LNCaP clone FGC (cell line): ENCODE results near the gene AHCYL2.
A peak's percentile ranks its signal among the peaks of the same experiment; 100 is the strongest.

Experiments used
- DNase-seq: peaks from one replicate; pipeline ENCODE4 v3.0.0-alpha.2; 2011; ENCODE audit warnings: low read depth
- H3K4me3 ChIP-seq: 2 replicates; pipeline ENCODE4 v1.5.1; 2011; ENCODE audit warnings: mild to moderate bottlenecking, low read depth, low read length, control low read depth
- CTCF ChIP-seq: IDR thresholded peaks from 2 replicates; pipeline ENCODE4 v1.5.1; 2012; ENCODE audit warnings: mild to moderate bottlenecking; ENCODE audit not compliant: control insufficient read depth, insufficient read depth; ENCODE audit errors: extremely low read depth

Gene AHCYL2

GRCh38 chr7:129356176-129356575 is 131.3 kb downstream of the AHCYL2 start:
- TF ChIP-seq CTCF, result no peak
- H3K4me3 ChIP-seq, result no peak overlapping the region
- no peak for DNase-seq

- no peak overlapping the region for H3K4me3 ChIP-seq
- no peak for DNase-seq
- TF ChIP-seq CTCF, result no peak
These were observed 134.3 kb downstream of the AHCYL2 start for GRCh38 chr7:129359176-129359575.

GRCh38 chr7:129359638-129360037 is 134.8 kb downstream of the AHCYL2 start:
- no peak for TF ChIP-seq CTCF
- DNase-seq, result no peak
- no peak overlapping the region for H3K4me3 ChIP-seq

- no peak for DNase-seq
- no peak for TF ChIP-seq CTCF
- no peak overlapping the region for H3K4me3 ChIP-seq
These were observed 136.9 kb downstream of the AHCYL2 start for GRCh38 chr7:129361771-129362170.

GRCh38 chr7:129362496-129362895 is 137.7 kb downstream of the AHCYL2 start:
- no peak overlapping the region for H3K4me3 ChIP-seq
- DNase-seq, result no peak
- TF ChIP-seq CTCF, result no peak

GRCh38 chr7:129367349-129367699 is 142.5 kb downstream of the AHCYL2 start:
- no peak for TF ChIP-seq CTCF
- H3K4me3 ChIP-seq, result no peak overlapping the region
- no peak for DNase-seq

GRCh38 chr7:129367700-129368388 is 143.0 kb downstream of the AHCYL2 start:
- peak; percentile 85 for TF ChIP-seq CTCF
- no peak overlapping the region for H3K4me3 ChIP-seq
- DNase-seq, result peak; percentile 40
